ENCODE measurements around the gene DNAI1. TPM values are rescaled to one million over a fixed set of nuclear protein-coding genes. Genes with fewer than 3 reads are reported as not detected.

DNAI1 gene
- total RNA-seq, 1 experiment from 2014 or later = 2.2 TPM

DNA sequence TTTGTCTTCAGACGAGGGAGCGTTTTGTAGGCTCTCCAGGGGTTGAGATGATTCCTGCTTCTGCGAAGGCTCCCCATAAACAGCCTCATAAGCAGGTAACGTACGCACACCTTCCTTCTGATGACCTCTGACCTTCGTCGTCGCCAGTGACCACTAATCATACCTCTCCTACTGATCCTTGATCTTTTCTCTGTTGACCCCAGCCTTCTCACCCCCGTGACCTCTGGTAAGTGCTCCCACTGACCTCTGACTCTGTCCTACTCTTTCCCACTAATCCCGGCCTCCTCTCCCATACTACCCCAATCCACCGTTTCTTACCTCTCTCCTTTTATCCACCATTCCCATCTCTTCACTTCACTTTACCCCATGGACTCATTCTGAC is 345 bp downstream of the DNAI1 start:
- intact Hi-C loops (cut with micrococcal nuclease; ENCODE audit: unreplicated experiment) = no loop called here
- CTCF ChIA-PET = no interaction called here
- no peaks in the 10 kb centered on the region for H3K27me3 ChIP-seq (ENCODE audit: control insufficient read depth, insufficient read depth, low read length)
- peak overlapping the region; percentile 79 to 84 for H3K4me3 ChIP-seq (ENCODE audit: low read depth in 2 of 2, low read length in 2 of 2)
- H3K36me3 ChIP-seq (ENCODE audit: control insufficient read depth, insufficient read depth, low read length) = no peaks in the 10 kb centered on the region
- ATAC-seq (peak; percentile 16), DNase-seq (ENCODE audit: low read depth, low spot score) (no peak)
- in situ Hi-C loops (cut with HindIII; ENCODE audit: low pct_unique_long_range_greater_than_20kb, low sequenced_read_pairs) = no loop called here
- TF ChIP-seq, protein P1, sequence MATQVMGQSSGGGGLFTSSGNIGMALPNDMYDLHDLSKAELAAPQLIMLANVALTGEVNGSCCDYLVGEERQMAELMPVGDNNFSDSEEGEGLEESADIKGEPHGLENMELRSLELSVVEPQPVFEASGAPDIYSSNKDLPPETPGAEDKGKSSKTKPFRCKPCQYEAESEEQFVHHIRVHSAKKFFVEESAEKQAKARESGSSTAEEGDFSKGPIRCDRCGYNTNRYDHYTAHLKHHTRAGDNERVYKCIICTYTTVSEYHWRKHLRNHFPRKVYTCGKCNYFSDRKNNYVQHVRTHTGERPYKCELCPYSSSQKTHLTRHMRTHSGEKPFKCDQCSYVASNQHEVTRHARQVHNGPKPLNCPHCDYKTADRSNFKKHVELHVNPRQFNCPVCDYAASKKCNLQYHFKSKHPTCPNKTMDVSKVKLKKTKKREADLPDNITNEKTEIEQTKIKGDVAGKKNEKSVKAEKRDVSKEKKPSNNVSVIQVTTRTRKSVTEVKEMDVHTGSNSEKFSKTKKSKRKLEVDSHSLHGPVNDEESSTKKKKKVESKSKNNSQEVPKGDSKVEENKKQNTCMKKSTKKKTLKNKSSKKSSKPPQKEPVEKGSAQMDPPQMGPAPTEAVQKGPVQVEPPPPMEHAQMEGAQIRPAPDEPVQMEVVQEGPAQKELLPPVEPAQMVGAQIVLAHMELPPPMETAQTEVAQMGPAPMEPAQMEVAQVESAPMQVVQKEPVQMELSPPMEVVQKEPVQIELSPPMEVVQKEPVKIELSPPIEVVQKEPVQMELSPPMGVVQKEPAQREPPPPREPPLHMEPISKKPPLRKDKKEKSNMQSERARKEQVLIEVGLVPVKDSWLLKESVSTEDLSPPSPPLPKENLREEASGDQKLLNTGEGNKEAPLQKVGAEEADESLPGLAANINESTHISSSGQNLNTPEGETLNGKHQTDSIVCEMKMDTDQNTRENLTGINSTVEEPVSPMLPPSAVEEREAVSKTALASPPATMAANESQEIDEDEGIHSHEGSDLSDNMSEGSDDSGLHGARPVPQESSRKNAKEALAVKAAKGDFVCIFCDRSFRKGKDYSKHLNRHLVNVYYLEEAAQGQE (IDR thresholded peaks at IDR 0.05; ENCODE audit: insufficient read depth in 1 of 2, low read depth in 2 of 2, low read length in 1 of 2) = no peak
- TF ChIP-seq, protein P2, sequence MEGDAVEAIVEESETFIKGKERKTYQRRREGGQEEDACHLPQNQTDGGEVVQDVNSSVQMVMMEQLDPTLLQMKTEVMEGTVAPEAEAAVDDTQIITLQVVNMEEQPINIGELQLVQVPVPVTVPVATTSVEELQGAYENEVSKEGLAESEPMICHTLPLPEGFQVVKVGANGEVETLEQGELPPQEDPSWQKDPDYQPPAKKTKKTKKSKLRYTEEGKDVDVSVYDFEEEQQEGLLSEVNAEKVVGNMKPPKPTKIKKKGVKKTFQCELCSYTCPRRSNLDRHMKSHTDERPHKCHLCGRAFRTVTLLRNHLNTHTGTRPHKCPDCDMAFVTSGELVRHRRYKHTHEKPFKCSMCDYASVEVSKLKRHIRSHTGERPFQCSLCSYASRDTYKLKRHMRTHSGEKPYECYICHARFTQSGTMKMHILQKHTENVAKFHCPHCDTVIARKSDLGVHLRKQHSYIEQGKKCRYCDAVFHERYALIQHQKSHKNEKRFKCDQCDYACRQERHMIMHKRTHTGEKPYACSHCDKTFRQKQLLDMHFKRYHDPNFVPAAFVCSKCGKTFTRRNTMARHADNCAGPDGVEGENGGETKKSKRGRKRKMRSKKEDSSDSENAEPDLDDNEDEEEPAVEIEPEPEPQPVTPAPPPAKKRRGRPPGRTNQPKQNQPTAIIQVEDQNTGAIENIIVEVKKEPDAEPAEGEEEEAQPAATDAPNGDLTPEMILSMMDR (IDR thresholded peaks at IDR 0.05) = no peak
- TF ChIP-seq POLR2AphosphoS5 (IDR thresholded peaks at IDR 0.05; ENCODE audit: low read depth, low read length) (no peak), TCF7L2 (IDR thresholded peaks at IDR 0.05; ENCODE audit: low read depth, low read length) (no peak), SIN3A (IDR thresholded peaks at IDR 0.05; ENCODE audit: borderline replicate concordance, insufficient read depth, low read depth, low read length) (no peak)
- peak overlapping the region; percentile 69 for H3K27ac ChIP-seq (ENCODE audit: low read length)
- POLR2A ChIA-PET = no interaction called here
- peaks cover 14% of the 10 kb centered on the region for H3K4me1 ChIP-seq (ENCODE audit: control insufficient read depth, insufficient read depth, low read length)
- TSS peak; percentile 77 for BruUV-seq (replicated peaks)
- H3K9me3 ChIP-seq (ENCODE audit: control insufficient read depth, insufficient read depth, low read depth, low read length) = no peaks in the 10 kb centered on the region

DNA sequence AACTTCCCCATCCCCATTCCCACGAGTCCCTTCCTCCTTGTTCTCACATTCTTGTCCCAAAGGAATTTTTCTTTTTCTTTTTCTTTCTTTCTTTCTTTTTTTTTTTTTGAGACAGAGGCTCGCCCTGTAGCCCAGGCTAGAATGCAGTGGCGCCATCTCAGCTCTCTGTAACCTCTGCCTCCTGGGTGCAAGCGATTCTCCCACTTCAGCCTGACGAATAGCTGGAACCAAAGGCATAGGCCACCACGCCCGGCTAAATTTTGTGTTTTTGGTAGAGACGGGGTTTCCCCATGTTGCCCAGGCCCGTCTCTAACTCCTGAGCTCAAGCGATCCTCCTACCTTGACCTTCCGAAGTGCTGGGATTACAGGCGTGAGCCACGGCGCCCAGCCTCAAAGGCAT is 751 bp downstream of the DNAI1 start:
- Histone ChIP-seq H3K4me1 (ENCODE audit: control insufficient read depth, insufficient read depth, low read length) (peaks cover 14% of the 10 kb centered on the region), H3K9me3 (ENCODE audit: control insufficient read depth, insufficient read depth, low read depth, low read length) (no peaks in the 10 kb centered on the region), H3K36me3 (ENCODE audit: control insufficient read depth, insufficient read depth, low read length) (no peaks in the 10 kb centered on the region), H3K4me3 (ENCODE audit: low read depth in 2 of 2, low read length in 2 of 2) (peak overlapping the region; percentile 79 to 84), H3K27me3 (ENCODE audit: control insufficient read depth, insufficient read depth, low read length) (no peaks in the 10 kb centered on the region), H3K27ac (ENCODE audit: low read length) (peak overlapping the region; percentile 69)
- in situ Hi-C loops (cut with HindIII; ENCODE audit: low pct_unique_long_range_greater_than_20kb, low sequenced_read_pairs) (no loop called here), intact Hi-C loops (cut with micrococcal nuclease; ENCODE audit: unreplicated experiment) (no loop called here)
- BruUV-seq (replicated peaks) = no TSS peak
- ChIA-PET CTCF (no interaction called here), POLR2A (interaction anchor here (0.7 kb wide), 1 partner anchor 23 kb away, joined by 3 read pairs; no protein-coding TSS in a partner anchor)
- TF ChIP-seq SIN3A (IDR thresholded peaks at IDR 0.05; ENCODE audit: borderline replicate concordance, insufficient read depth, low read depth, low read length) = no peak
- TF ChIP-seq, protein P1 (IDR thresholded peaks at IDR 0.05; ENCODE audit: insufficient read depth in 1 of 2, low read depth in 2 of 2, low read length in 1 of 2) = no peak
- DNase-seq (ENCODE audit: low read depth, low spot score) (no peak), ATAC-seq (no peak)
